ENCODE results near the gene PRKCH.

PRKCH gene

DNA sequence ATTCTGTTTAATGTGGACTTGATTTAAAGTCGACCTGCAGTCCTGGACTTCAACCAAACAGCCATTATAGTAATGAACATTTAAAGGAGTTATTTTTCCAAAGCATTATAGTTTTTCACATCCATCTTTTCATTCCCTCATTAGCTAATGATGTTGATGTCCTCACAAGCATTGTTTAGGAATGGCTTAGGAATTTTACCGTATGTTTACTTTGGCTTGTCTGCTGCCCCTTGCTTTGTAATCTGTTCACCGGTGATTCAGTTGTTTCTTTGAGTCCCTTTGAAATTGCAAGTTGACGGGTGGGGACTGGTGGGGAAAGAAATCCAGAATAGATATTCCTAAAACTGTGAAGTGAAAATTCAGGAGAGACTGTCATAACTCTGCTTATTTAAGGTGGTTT, 25.4 kb downstream of the PRKCH start (continued):
- TF ChIP-seq, protein P1, sequence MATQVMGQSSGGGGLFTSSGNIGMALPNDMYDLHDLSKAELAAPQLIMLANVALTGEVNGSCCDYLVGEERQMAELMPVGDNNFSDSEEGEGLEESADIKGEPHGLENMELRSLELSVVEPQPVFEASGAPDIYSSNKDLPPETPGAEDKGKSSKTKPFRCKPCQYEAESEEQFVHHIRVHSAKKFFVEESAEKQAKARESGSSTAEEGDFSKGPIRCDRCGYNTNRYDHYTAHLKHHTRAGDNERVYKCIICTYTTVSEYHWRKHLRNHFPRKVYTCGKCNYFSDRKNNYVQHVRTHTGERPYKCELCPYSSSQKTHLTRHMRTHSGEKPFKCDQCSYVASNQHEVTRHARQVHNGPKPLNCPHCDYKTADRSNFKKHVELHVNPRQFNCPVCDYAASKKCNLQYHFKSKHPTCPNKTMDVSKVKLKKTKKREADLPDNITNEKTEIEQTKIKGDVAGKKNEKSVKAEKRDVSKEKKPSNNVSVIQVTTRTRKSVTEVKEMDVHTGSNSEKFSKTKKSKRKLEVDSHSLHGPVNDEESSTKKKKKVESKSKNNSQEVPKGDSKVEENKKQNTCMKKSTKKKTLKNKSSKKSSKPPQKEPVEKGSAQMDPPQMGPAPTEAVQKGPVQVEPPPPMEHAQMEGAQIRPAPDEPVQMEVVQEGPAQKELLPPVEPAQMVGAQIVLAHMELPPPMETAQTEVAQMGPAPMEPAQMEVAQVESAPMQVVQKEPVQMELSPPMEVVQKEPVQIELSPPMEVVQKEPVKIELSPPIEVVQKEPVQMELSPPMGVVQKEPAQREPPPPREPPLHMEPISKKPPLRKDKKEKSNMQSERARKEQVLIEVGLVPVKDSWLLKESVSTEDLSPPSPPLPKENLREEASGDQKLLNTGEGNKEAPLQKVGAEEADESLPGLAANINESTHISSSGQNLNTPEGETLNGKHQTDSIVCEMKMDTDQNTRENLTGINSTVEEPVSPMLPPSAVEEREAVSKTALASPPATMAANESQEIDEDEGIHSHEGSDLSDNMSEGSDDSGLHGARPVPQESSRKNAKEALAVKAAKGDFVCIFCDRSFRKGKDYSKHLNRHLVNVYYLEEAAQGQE (tag by site-specific recombination; IDR thresholded peaks at IDR 0.05): no peak

DNA sequence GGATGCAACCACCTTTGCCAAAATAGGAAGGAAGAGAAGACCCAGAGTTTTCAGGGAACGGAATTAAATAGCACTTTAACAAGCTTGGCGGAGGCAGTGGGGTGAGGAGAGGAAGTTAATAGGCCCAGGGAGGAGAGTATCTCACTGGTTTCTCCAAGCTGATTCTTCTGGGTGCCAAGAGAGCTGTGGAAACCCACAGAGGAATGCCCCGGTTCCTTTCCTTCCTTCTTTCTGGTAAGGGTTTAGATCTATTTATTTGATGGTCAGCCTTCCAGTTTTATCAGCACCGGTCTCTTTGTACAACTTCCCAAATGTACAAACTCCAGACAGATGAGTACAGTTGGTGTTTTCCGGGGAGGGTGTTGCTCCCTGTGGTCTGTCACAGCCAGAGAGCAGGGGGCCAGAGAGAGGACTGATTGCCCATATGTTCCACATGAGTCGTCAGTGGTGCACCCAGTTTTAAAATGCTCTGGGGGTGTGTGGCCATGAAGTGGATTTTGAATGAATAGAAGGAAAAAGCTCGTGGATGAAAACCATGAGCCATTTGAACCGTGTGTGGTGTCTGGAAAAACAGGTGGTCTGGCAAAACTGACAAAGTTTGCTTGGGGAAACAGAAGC, 26.6 kb downstream of the PRKCH start:
- no peak for TF ChIP-seq KLF9 (tag by site-specific recombination; IDR thresholded peaks at IDR 0.05; ENCODE audit: low read depth)
- TF ChIP-seq ZNF121 (tag by site-specific recombination; IDR thresholded peaks at IDR 0.05): no peak
- TF ChIP-seq ZNF223 (tag by site-specific recombination; IDR thresholded peaks at IDR 0.05): no peak
- TF ChIP-seq ZNF830 (tag by site-specific recombination; IDR thresholded peaks at IDR 0.05; ENCODE audit: low read depth): no peak
- no peak for TF ChIP-seq ZNF76 (tag by site-specific recombination; IDR thresholded peaks at IDR 0.05; ENCODE audit: borderline replicate concordance, low read depth)
- no peak for TF ChIP-seq ZNF843 (tag by site-specific recombination; IDR thresholded peaks at IDR 0.05)
- TF ChIP-seq ZFP3 (tag by site-specific recombination; IDR thresholded peaks at IDR 0.05; ENCODE audit: low read depth): no peak
- Histone ChIP-seq H3K4me3 (ENCODE audit: low read depth, low read length) (no peak overlapping the region), H3K9me3 (ENCODE audit: control insufficient read depth, insufficient read depth, low read depth, low read length) (no peaks in the 10 kb centered on the region; the same call in 1 of the 2 replicates), H3K4me1 (ENCODE audit: control insufficient read depth, insufficient read depth, low read length) (peaks cover 4% of the 10 kb centered on the region; the same call in 1 of the 2 replicates), H3K27ac (ENCODE audit: extremely low read depth, low read depth, low read length) (no peak overlapping the region), H3K36me3 (ENCODE audit: control insufficient read depth in 2 of 2, insufficient read depth in 1 of 2, low read length in 2 of 2) (no peaks in the 10 kb centered on the region)
- POLR2A ChIA-PET: no interaction called here
- CTCF ChIA-PET: no interaction called here

DNA sequence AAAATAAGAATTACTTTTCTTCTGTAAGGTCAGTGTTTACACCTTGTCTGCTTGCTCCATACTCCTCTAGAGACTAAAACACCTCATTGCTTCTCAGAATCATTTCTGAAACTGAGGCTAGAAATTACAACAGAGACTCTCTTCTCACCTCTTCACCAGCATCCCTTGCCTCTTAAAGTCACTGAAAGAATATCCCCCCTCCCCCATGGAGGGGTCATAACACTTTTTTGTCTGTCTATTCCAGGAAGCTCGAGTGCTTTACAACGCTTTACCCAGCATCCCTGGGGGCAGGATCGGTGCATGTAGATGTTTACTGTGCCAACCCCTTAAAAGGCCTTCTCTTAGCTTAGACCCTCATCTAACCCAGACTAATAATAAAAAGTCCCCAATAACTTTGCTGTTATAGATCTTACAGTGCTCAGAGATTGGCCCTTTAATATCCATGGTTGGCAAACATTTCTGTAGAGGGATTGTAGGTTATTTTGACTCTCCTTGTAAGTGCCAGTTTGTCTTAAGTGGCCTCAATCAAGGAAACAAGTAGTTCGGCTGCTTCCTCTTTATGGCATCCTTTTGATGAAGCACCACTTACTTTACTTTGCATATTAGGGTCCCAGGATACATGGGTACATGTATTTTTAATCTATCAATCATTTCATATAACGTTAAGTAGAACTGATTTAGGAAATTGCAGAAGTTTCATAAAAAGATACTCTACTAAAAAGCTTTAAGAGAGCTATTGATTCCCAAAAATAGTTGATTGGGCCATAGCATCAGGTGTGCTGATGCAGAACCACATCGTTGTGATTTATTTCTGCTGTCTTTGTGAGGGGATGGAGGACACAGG, 29.3 kb downstream of the PRKCH start:
- no peaks in the 10 kb centered on the region for H3K36me3 ChIP-seq (ENCODE audit: control insufficient read depth in 2 of 2, insufficient read depth in 1 of 2, low read length in 2 of 2)
- no peak overlapping the region for H3K27ac ChIP-seq (ENCODE audit: extremely low read depth, low read depth, low read length)
- CTCF ChIA-PET: no interaction called here
- no peak overlapping the region for H3K4me3 ChIP-seq (ENCODE audit: low read depth, low read length)
- H3K9me3 ChIP-seq (ENCODE audit: control insufficient read depth, insufficient read depth, low read depth, low read length): no peaks in the 10 kb centered on the region; the same call in 1 of the 2 replicates
- H3K4me1 ChIP-seq (ENCODE audit: control insufficient read depth, insufficient read depth, low read length): peaks cover 4% of the 10 kb centered on the region; the same call in 1 of the 2 replicates
- POLR2A ChIA-PET: no interaction called here
- no peak for TF ChIP-seq ZNF530 (tag by site-specific recombination; IDR thresholded peaks at IDR 0.05; ENCODE audit: low read depth)
- TF ChIP-seq, protein P2, sequence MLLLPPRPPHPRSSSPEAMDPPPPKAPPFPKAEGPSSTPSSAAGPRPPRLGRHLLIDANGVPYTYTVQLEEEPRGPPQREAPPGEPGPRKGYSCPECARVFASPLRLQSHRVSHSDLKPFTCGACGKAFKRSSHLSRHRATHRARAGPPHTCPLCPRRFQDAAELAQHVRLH (tag by site-specific recombination; IDR thresholded peaks at IDR 0.05): no peak
- TF ChIP-seq, protein P3, sequence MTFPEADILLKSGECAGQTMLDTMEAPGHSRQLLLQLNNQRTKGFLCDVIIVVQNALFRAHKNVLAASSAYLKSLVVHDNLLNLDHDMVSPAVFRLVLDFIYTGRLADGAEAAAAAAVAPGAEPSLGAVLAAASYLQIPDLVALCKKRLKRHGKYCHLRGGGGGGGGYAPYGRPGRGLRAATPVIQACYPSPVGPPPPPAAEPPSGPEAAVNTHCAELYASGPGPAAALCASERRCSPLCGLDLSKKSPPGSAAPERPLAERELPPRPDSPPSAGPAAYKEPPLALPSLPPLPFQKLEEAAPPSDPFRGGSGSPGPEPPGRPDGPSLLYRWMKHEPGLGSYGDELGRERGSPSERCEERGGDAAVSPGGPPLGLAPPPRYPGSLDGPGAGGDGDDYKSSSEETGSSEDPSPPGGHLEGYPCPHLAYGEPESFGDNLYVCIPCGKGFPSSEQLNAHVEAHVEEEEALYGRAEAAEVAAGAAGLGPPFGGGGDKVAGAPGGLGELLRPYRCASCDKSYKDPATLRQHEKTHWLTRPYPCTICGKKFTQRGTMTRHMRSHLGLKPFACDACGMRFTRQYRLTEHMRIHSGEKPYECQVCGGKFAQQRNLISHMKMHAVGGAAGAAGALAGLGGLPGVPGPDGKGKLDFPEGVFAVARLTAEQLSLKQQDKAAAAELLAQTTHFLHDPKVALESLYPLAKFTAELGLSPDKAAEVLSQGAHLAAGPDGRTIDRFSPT (tag by site-specific recombination; IDR thresholded peaks at IDR 0.05): no peak
- TF ChIP-seq, protein P4, sequence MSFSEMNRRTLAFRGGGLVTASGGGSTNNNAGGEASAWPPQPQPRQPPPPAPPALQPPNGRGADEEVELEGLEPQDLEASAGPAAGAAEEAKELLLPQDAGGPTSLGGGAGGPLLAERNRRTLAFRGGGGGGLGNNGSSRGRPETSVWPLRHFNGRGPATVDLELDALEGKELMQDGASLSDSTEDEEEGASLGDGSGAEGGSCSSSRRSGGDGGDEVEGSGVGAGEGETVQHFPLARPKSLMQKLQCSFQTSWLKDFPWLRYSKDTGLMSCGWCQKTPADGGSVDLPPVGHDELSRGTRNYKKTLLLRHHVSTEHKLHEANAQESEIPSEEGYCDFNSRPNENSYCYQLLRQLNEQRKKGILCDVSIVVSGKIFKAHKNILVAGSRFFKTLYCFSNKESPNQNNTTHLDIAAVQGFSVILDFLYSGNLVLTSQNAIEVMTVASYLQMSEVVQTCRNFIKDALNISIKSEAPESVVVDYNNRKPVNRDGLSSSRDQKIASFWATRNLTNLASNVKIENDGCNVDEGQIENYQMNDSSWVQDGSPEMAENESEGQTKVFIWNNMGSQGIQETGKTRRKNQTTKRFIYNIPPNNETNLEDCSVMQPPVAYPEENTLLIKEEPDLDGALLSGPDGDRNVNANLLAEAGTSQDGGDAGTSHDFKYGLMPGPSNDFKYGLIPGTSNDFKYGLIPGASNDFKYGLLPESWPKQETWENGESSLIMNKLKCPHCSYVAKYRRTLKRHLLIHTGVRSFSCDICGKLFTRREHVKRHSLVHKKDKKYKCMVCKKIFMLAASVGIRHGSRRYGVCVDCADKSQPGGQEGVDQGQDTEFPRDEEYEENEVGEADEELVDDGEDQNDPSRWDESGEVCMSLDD (tag by site-specific recombination; IDR thresholded peaks at IDR 0.05): no peak
- TF ChIP-seq ZNF660 (tag by site-specific recombination; IDR thresholded peaks at IDR 0.05): no peak
- TF ChIP-seq ZNF114 (tag by site-specific recombination; IDR thresholded peaks at IDR 0.05): no peak
- TF ChIP-seq, protein P1 (tag by site-specific recombination; IDR thresholded peaks at IDR 0.05): no peak
- TF ChIP-seq MEIS1 (CRISPR knock-in tag; IDR thresholded peaks at IDR 0.05; ENCODE audit: borderline replicate concordance): no peak
- no peak for TF ChIP-seq ZNF707 (tag by site-specific recombination; IDR thresholded peaks at IDR 0.05)
- no peak for TF ChIP-seq ZNF514 (tag by site-specific recombination; IDR thresholded peaks at IDR 0.05)
- no peak for TF ChIP-seq ZNF677 (tag by site-specific recombination; IDR thresholded peaks at IDR 0.05)
- no peak for TF ChIP-seq ZNF341 (tag by site-specific recombination; IDR thresholded peaks at IDR 0.05; ENCODE audit: low read depth)
